ENCODE results near the gene C4orf51. TPM values are rescaled to one million over a fixed set of nuclear protein-coding genes. Genes with fewer than 3 reads are reported as not detected.

The C4orf51 gene
- total and polyA plus RNA-seq, 8 donors, result not detected

GRCh38 chr4:145734031-145734430 lies 54.1 kb downstream of the C4orf51 start:
- Histone ChIP-seq H3K4me1 (peaks cover 39 to 64% (median 56%) of the 10 kb centered on the region in 4 donors), H3K9me3 (no peaks in the 10 kb centered on the region), H3K4me3 (peak overlapping the region in 2 of 4 donors; percentile 4 to 5), H3K36me3 (no peaks in the 10 kb centered on the region), H3K27ac (peak overlapping the region; percentile 59 to 98 (median 93)), H3K27me3 (no peaks in the 10 kb centered on the region)
- intact Hi-C loops (cut with DNase I; ENCODE audit: low total_unique reads), result no loop called here
- TF ChIP-seq POLR2A (IDR thresholded peaks at IDR 0.05), result no peak
- TF ChIP-seq POLR2AphosphoS5 (IDR thresholded peaks at IDR 0.05), result no peak
- no peak for TF ChIP-seq CTCF (IDR thresholded peaks at IDR 0.05)
- TF ChIP-seq EP300 (IDR thresholded peaks at IDR 0.05), result no peak
- WGBS, 5 donors, result 52 to 69% (median 59%) methylated on average over 7 of the region's 7 CpGs
- DNase-seq, result peak in 1 of 2 donors; percentile 29

GRCh38 chr4:145734576-145735346 lies 54.8 kb downstream of the C4orf51 start:
- peaks cover 39 to 64% (median 56%) of the 10 kb centered on the region in 4 donors for H3K4me1 ChIP-seq
- H3K27me3 ChIP-seq, result no peaks in the 10 kb centered on the region
- no peaks in the 10 kb centered on the region for H3K36me3 ChIP-seq
- H3K27ac ChIP-seq, result peak overlapping the region; percentile 59 to 98 (median 93)
- H3K4me3 ChIP-seq, result peak overlapping the region in 2 of 4 donors; percentile 4 to 5
- TF ChIP-seq POLR2AphosphoS5 (IDR thresholded peaks at IDR 0.05) (peak; percentile 65 to 89 (median 74)), POLR2A (IDR thresholded peaks at IDR 0.05) (no peak), CTCF (IDR thresholded peaks at IDR 0.05) (no peak), EP300 (IDR thresholded peaks at IDR 0.05) (peak; percentile 9)
- H3K9me3 ChIP-seq, result no peaks in the 10 kb centered on the region
- DNase-seq, result peak; percentile 62 to 82
- WGBS, 5 donors, result 42 to 53% (median 44%) methylated on average over 14 of the region's 14 CpGs
- intact Hi-C loops (cut with DNase I; ENCODE audit: low total_unique reads), result no loop called here

DNA sequence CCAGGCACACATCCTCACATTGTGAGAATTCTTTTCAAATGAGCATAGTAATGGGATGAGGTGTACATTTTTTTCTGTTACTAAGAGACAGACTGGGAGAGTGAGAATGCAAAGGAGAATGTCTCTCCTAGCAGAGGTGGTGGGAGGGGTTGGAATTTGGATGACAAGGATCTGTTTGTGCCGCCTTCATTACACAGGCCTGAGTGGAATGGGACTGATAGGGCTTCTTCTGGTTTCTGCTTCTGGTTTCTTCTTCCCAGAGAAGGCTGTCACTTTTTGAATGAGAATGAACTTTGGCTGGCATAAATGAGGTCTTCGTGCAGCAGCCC lies 55.4 kb downstream of the C4orf51 start:
- no peaks in the 10 kb centered on the region for H3K9me3 ChIP-seq
- peak overlapping the region in 4 of 5 donors; percentile 93 to 98 (median 94) for H3K27ac ChIP-seq
- H3K27me3 ChIP-seq, result no peaks in the 10 kb centered on the region
- DNase-seq, result peak in 1 of 2 donors; percentile 51
- TF ChIP-seq POLR2A (IDR thresholded peaks at IDR 0.05) (no peak), EP300 (IDR thresholded peaks at IDR 0.05) (no peak), POLR2AphosphoS5 (IDR thresholded peaks at IDR 0.05) (peak in 1 of 3 donors; percentile 35)
- 63 to 87% (median 74%) methylated on average over 2 of the region's 2 CpGs for WGBS, 5 donors
- H3K36me3 ChIP-seq, result no peaks in the 10 kb centered on the region
- peaks cover 39 to 64% (median 53%) of the 10 kb centered on the region in 4 donors for H3K4me1 ChIP-seq
- no peak overlapping the region for H3K4me3 ChIP-seq
- intact Hi-C loops (cut with DNase I; ENCODE audit: low total_unique reads), result no loop called here

DNA sequence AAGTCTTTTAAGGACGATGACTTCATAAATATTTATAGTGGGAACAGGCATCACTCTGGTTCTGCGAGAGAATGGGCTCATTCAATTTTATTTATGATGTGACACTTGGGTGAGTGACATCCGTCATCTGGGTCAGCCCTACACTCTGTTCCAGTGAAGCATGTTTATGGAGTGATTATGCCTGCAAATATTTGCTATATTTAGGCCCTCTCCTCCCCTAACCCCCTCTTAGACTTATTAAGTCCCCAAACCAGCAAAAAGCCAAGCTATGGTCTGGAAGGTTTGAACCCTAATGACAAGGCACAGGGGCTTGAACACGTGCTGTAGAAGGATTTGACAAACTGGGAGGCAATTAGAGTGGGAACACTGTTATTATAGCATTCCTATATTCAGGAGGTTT lies 55.9 kb downstream of the C4orf51 start:
- Histone ChIP-seq H3K27ac (peak overlapping the region; percentile 33 to 98 (median 93)), H3K27me3 (no peaks in the 10 kb centered on the region), H3K4me1 (peaks cover 39 to 60% (median 49%) of the 10 kb centered on the region in 4 donors), H3K9me3 (no peaks in the 10 kb centered on the region), H3K36me3 (no peaks in the 10 kb centered on the region), H3K4me3 (no peak overlapping the region)
- DNase-seq, result no peak
- intact Hi-C loops (cut with DNase I; ENCODE audit: low total_unique reads), result no loop called here
- TF ChIP-seq POLR2AphosphoS5 (IDR thresholded peaks at IDR 0.05) (no peak), POLR2A (IDR thresholded peaks at IDR 0.05) (no peak), CTCF (IDR thresholded peaks at IDR 0.05) (no peak), EP300 (IDR thresholded peaks at IDR 0.05) (no peak)
- WGBS, 5 donors, result 71 to 87% (median 78%) methylated on average over 4 of the region's 4 CpGs
